ENCODE results near the gene ADAMTS19.
"Not testable (repeated sequence)": the region's sequence is repeated elsewhere in the genome, so short reads cannot be mapped to it uniquely, and the experiment has no call there.

Gene ADAMTS19, protein sequence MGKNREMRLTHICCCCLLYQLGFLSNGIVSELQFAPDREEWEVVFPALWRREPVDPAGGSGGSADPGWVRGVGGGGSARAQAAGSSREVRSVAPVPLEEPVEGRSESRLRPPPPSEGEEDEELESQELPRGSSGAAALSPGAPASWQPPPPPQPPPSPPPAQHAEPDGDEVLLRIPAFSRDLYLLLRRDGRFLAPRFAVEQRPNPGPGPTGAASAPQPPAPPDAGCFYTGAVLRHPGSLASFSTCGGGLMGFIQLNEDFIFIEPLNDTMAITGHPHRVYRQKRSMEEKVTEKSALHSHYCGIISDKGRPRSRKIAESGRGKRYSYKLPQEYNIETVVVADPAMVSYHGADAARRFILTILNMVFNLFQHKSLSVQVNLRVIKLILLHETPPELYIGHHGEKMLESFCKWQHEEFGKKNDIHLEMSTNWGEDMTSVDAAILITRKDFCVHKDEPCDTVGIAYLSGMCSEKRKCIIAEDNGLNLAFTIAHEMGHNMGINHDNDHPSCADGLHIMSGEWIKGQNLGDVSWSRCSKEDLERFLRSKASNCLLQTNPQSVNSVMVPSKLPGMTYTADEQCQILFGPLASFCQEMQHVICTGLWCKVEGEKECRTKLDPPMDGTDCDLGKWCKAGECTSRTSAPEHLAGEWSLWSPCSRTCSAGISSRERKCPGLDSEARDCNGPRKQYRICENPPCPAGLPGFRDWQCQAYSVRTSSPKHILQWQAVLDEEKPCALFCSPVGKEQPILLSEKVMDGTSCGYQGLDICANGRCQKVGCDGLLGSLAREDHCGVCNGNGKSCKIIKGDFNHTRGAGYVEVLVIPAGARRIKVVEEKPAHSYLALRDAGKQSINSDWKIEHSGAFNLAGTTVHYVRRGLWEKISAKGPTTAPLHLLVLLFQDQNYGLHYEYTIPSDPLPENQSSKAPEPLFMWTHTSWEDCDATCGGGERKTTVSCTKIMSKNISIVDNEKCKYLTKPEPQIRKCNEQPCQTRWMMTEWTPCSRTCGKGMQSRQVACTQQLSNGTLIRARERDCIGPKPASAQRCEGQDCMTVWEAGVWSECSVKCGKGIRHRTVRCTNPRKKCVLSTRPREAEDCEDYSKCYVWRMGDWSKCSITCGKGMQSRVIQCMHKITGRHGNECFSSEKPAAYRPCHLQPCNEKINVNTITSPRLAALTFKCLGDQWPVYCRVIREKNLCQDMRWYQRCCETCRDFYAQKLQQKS

DNA sequence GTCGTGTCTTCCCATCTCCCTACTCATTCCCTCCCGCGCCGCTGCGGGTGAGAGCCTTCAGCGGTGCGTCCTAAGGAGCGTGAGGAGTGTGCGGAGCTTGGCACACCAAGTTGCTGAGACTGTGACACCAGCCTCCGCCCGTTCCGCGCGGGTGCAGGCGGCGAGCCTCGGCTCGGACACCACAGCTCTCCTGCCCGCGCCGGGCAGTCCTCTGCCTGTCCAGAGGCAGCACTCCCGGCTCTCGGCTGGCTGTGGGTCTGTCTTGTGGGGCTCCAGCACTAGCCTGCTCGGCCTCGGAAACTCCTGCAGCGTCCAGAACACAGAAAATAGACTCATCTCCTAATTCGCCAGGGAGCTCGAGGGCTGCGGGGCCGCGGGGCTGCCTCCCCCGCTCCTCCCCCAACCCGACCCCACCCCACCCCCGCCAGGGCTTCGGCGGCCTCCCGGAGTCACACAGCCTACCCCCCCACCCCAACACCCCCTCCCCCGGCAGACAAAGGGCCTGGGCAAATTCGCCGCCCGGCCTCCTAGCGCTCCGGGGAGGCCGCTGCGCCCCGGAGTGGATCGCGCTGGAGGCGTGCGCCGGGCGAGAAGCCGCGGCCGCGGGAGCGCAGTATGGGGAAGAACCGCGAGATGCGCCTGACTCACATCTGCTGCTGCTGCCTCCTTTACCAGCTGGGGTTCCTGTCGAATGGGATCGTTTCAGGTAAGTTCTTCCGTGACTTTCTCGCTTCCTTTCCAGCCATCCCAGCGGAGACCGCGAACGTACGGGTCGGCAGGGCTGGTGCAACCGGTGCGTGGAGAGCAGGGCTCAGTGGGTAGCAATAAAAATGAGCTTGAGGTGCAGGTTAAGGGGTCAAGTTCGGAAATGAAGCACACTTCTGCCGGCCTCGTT, at the start of gene ADAMTS19:
TSS of gene ADAMTS19 (plus strand) at position 522 of the 895 bp plus-strand sequence. CDS start at position 616, 94 bp downstream.
- DNase-seq (ENCODE audit: low spot score), result peak; percentile 37

DNA sequence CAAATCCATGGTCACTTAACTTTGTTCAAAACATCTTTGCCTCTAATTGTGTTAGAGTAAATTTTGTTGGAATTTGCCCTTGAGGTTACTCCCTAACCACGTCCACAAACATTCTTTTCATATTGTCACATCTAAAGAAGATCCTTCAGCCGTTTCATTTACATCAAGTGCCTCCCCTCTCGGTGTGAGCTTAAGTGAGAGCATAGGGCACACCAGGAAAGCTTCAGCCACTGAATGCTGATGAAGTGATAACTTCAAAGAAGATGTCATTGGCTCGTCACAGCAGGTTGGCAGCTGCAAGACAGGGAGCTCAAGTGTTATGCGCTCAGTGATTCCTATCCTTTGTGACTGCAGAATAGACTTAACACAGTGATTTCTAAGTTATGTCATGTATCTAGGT, 49.6 kb upstream of the ADAMTS19 start:
- no peak for DNase-seq (ENCODE audit: low spot score)

DNA sequence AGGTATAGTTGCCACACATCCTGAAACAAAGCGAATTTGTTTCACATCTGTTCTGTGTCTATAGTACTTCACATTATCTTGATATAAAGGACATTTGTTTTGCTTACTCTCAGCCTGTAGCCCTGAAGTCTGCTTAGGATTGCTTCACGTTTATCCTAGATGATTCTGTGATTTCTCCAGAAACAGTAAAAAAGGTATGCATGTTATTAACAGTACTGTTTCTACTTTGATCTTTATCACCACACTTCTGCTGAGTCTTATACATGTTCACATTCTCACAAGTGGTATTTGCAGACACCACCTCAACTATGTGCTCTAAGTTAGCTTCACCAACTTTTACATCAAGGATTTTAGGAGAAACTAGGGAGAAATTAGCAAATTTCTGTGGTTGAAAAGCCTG, 47.4 kb upstream of the ADAMTS19 start:
- no peak for DNase-seq (ENCODE audit: low spot score)

DNA sequence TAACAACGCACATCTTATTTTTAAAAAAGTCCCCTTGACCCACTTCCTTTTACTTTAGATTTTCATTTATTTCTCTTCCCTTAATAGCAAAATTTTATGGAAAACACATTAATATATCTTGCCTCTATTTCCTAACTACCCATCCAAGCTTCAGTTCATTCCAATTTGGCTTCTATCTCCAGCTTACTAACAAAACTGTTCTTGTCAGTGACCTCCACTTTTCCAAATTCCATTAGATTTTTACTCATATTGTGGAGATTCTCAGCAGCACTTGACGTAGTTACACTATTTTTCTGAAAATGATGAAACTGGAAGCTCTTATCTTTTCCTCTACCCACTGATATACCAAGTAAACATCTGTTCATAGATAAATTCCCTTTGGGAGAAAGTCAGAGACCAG, 46.5 kb upstream of the ADAMTS19 start:
- no peak for DNase-seq (ENCODE audit: low spot score)

DNA sequence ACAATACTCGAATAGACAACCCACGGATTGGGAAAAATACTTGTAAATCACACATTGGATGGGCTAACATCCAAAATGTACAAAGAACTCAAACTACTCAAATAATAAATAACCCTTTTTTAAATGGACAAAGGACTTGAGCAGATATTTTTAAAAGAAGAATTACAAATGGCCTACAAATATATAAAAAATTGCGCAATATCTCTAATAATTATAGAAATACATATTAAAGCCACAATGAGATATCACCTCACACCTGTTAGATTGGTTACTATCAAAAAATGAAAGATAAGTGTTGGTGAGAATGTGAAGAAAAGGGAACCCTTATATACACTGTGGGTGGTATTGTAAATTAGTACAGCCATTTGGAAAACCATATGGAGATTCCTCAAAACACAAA, 40.8 kb upstream of the ADAMTS19 start:
- DNase-seq (ENCODE audit: low spot score), result no peak

DNA sequence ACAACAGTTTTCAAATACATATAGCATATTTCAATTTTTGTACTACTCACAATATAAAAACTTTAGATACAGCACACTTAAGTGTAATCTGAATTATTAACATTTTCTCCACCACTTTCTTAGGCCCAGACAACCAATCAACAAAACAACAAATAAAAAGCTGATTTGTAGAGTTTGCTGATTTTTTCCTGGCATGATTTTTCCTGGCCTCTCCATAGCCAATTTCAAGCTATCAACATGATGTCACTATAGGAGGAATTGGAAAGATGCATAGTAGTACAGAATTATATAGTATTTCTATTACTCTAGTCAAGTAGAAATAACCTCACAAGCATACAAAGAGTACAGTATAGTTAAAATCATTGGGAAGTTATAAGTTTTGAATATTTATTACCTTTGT, 35.1 kb upstream of the ADAMTS19 start:
- no peak for DNase-seq (ENCODE audit: low spot score)

DNA sequence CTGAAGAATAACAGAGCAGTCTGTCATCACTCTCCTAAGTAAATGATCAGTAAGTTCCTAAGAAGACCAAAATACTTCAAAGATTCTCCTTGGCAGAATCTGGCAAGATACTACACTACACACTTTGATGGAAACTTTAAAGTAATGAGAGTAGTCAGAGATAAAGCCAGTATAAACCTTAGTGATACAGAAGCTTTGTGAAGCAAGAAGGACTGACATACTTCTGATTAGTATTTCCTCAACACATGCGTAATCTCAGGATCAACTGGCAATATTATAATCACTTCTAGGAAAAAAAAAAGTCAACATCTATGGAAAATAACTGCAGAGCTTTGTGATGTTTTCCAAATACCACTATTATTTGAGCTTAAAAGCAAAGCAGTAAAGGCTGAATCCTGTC, 34.0 kb upstream of the ADAMTS19 start:
- no peak for DNase-seq (ENCODE audit: low spot score)

DNA sequence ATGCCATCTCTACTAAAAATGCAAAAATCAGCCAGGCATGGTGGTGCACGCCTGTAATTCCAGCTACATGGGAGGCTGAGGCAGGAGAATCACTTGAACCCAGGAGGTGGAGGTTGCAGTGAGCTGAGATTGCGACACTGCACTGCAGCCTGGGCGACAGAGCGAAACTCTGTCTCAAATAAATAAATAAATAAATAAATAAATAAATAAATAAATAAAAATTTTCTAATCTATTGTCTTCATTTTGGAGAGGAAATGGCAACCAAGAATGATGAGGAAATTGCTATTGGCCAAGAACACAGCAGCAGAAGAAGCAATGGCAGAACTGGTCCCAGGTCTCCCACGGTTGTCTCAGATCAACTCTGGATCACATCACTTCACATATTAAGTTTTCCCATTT, 31.5 kb upstream of the ADAMTS19 start:
- not testable (repeated sequence) for DNase-seq (ENCODE audit: low spot score)

DNA sequence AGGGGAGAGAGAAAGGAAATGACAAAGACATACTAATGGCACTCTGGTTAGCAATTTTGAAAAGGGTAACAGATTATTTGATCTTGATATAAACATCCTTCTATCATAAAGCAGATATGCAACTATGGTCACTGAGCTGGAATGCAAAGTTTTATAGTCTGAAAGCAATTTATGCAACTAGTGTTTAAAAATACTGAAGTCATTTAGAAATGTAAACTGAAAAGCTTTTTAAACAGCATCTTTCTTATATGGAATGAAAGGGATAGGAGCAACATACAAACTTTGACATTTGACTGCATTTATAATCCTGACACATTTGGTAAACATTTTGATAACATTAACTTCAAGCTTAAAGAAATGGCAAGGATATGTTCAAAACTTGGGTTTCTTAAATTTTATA, 28.7 kb upstream of the ADAMTS19 start:
- no peak for DNase-seq (ENCODE audit: low spot score)

DNA sequence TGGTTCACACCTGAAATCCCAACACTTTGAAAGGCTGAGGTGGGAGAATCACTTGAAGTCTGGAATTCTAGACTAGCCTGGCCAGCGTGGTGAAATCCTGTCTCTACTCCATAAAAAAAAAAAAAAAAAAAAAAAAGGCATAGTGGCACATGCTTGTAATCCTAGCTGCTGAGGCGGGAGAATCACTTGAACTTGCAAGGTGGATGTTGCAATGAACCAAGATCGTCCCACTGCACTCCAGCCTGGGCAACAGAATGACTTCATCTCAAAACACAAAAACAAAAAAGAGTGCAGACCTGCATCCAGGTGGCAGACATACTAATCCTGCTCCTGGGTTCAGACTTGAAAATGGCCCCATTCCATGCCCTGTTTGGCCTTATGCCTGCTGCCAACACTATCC, 21.8 kb upstream of the ADAMTS19 start:
- DNase-seq (ENCODE audit: low spot score), result no peak

DNA sequence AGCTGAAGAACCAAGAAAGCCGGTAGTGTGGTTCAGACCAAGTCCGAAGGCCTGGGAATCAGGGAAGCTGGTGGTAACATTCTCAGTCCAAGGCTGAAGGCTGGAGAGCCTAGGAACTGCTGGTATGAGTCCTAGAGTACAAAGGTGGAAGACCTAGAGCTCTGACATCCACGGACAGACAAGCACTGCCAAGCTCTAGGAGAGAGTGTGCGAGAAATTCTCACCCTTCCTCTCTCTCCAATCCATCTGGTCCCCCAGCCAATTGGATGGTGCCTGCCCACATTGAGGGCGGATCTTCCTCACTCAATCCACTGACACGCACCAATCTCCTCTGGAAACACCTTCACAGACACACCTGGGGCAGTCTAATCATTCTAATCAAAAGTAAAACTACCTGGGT, 19.7 kb upstream of the ADAMTS19 start:
- no peak for DNase-seq (ENCODE audit: low spot score)

DNA sequence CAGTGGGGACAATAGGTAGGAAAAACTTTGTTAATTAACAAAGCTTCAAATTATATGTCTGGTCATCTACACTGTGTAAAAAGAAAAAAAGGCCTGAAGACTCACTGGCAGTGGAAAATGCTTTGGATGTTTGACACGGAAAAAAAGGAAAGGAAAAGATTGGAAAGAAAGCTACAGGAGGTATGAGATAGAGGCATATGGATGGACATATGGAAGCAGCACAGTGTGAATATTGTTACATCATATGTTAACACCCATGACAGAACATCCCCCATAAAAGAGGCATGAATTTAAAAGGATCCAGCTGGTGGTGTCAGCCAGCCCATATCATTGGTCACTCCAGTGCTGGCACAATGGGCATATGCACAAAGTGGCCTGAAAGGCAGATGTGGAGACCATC, 19.0 kb upstream of the ADAMTS19 start:
- no peak for DNase-seq (ENCODE audit: low spot score)

DNA sequence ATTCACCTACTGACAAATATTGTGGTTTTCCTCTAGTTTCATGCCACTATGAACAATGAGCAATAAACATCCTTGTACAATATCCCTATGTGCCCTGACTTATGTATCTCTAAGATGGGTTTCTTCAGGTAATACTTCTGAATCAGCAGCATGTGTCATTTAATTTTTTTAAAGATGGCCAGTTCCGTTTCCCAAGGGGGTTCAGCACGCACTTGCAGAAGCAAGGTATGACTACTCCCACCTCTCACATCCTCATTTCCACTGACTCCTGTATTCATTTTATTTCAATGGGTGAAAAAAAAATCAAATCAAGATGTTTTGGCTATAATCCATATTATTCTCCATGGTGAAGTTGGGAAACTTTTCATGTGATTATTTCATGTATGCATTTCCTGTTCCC, 14.7 kb upstream of the ADAMTS19 start:
- no peak for DNase-seq (ENCODE audit: low spot score)

DNA sequence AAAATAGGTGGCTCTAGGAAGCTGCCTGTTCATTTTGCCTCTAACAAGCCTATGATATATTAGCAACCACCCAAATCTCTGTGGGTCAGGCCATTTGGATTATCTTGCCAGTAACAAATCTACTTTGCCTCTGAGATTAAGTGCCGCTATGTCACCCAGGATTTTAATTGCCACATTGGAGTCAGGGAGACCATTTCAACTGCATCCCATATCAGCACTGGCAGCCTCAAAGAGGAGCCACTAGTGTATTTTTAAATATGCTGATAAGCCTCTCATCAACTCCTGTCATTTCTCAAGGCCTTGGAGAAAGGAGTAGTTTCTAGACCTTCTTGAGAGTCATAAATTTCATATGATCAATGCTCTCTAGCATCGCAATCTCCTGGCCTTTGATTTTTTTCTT, 12.1 kb upstream of the ADAMTS19 start:
- DNase-seq (ENCODE audit: low spot score), result no peak

DNA sequence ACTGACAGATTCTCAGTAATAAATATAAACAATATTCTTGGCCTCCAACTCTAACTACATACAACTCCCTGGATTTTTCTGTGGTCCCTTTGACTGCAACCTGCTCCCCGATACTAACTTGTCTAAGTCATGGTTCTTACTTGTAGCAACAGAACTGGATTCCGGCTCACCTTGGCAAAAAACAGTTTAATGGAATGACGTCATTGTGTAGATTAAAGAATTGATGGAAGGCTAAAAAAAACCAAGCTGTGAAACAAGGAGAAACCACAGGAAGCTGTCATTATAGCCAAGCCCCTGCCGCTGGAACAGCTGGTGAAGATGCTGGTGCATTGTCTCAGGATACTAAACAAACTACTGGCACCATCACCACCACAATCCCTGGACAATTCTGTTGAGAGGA, 11.4 kb upstream of the ADAMTS19 start:
- no peak for DNase-seq (ENCODE audit: low spot score)

DNA sequence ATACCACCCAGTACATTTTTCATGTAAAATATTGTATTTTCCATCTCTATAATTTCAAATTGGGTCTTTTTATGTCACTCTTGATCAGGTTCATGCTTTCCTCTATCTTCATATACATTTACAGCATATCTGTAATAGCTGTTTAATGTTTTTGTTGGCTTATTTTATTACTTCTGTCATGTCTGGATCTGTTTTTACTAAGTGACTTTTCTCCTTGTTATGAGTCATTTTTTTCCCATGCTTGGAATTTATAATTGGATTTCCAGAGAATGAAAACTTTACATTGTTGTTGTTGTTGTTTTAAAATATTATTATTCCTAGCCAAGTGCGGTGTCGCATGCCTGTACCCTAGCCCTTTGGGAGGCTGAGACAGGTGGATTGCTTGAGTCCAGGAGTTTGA, 5.6 kb upstream of the ADAMTS19 start:
- no peak for DNase-seq (ENCODE audit: low spot score)

DNA sequence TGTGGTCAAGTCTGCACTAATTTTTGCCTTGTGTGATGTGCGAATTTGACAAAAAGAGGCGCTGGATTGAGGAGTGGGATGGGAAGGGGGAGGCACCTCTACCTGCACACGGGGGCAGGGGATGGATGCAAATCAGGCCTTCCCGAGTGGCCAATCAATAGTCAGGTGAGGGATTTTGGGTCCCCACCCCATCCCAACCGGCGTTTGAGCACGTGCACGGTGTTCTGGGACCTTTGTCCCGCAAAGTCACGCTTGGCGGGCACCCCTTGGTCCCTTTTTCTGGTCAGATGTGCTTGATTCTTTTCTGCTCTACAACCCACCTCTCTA, 685 bp upstream of the ADAMTS19 start:
- no peak for DNase-seq (ENCODE audit: low spot score)

DNA sequence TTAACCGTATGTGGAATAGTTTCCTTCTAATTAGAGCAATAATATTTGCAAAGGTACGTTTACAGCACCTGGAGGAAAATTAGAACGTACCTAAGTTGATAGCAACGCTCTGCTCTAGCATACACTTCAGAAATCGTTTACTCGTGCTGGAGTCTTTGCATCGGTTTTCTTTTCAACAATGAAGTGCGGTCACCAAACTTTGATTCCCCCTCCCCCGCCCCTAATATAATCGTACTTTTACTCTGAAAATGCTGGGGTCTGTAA, 506 bp downstream of the ADAMTS19 start:
- no peak for DNase-seq (ENCODE audit: low spot score)

DNA sequence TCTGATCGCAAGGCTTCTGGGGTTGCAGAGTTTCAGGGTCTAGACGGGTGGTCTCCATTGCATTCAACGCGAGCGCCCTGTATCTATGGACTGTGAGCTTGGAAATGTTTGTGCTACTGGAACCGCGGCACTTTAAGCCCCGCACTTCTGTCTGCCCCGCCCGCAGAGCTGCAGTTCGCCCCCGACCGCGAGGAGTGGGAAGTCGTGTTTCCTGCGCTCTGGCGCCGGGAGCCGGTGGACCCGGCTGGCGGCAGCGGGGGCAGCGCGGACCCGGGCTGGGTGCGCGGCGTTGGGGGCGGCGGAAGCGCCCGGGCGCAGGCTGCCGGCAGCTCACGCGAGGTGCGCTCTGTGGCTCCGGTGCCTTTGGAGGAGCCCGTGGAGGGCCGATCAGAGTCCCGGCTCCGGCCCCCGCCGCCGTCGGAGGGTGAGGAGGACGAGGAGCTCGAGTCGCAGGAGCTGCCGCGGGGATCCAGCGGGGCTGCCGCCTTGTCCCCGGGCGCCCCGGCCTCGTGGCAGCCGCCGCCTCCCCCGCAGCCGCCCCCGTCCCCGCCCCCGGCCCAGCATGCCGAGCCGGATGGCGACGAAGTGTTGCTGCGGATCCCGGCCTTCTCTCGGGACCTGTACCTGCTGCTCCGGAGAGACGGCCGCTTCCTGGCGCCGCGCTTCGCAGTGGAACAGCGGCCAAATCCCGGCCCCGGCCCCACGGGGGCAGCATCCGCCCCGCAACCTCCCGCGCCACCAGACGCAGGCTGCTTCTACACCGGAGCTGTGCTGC, 1.0 kb downstream of the ADAMTS19 start:
- peak; percentile 25 for DNase-seq (ENCODE audit: low spot score)

DNA sequence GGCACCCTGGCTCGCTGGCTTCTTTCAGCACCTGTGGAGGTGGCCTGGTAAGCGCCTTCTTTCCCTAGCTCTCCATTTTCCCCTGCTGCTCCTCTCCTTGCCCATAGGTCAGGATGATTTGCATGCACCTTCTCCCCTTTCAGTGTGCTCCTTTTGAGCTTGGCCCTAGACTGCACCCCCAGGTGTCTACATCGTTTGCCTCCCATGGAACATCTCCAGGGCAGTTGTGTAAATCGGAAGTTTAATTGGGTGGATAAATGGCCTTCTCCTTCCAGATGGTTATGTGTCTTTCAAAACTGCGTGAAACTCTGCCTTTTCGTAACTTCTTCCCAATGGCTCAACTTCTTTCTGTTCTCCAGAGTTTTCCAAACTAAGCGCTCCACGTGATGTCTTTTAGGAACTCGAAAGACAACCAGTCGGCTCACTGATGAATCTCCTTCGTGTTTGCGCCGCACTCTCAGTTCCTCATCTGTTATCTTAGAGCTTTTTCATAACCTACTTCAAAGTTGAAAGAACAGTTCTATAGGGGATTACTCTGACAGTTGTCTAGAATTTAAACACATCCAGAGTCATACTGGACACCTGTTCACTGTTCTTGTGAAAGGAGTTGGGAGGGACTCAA, 1.7 kb downstream of the ADAMTS19 start:
- peak; percentile 28 for DNase-seq (ENCODE audit: low spot score)

All from Ammon's horn (tissue), 1 donor.